Activated CD8-positive, alpha-beta memory T cell treated with anti-CD3 and anti-CD28 coated beads, Interleukin-2, amount 50 U/mL, for 24 hours (primary cell): ENCODE measurements around the gene CACNG1.
"Not testable (repeated sequence)": the region's sequence is repeated elsewhere in the genome, so short reads cannot be mapped to it uniquely, and the experiment has no call there.

Source experiments
- DNase-seq: peaks from one replicate; pipeline ENCODE4 v3.0.0-alpha.2; 2020; ENCODE audit errors: extremely low read depth

Gene CACNG1

GRCh38 chr17:67078292-67078691 lies 33.9 kb downstream of the CACNG1 start:
- DNase-seq, result no peak

GRCh38 chr17:67079491-67079890 lies 35.1 kb downstream of the CACNG1 start:
- no peak for DNase-seq

- DNase-seq, result no peak
These were observed 36.5 kb downstream of the CACNG1 start for GRCh38 chr17:67080804-67081203.

- DNase-seq, result no peak
These were observed 37.8 kb downstream of the CACNG1 start for GRCh38 chr17:67082107-67082506.

GRCh38 chr17:67085406-67085805 lies 41.1 kb downstream of the CACNG1 start:
- DNase-seq, result no peak

- no peak for DNase-seq
These were observed 44.3 kb downstream of the CACNG1 start for GRCh38 chr17:67088639-67089038.

GRCh38 chr17:67090341-67090740 lies 46.0 kb downstream of the CACNG1 start:
- no peak for DNase-seq

GRCh38 chr17:67092291-67092690 lies 47.9 kb downstream of the CACNG1 start:
- DNase-seq, result no peak

GRCh38 chr17:67092710-67093109 lies 48.4 kb downstream of the CACNG1 start:
- not testable (repeated sequence) for DNase-seq

- DNase-seq, result no peak
These were observed 49.0 kb downstream of the CACNG1 start for GRCh38 chr17:67093348-67093747.

GRCh38 chr17:67095291-67095690 lies 50.9 kb downstream of the CACNG1 start:
- DNase-seq, result not testable (repeated sequence)

- DNase-seq, result no peak
These were observed 51.4 kb downstream of the CACNG1 start for GRCh38 chr17:67095803-67096202.

- no peak for DNase-seq
These were observed 52.3 kb downstream of the CACNG1 start for GRCh38 chr17:67096609-67097008.

- no peak for DNase-seq
These were observed 53.7 kb downstream of the CACNG1 start for GRCh38 chr17:67098006-67098405.

- DNase-seq, result not testable (repeated sequence)
These were observed 60.3 kb downstream of the CACNG1 start for GRCh38 chr17:67104641-67105040.

GRCh38 chr17:67105213-67105612 lies 60.9 kb downstream of the CACNG1 start:
- DNase-seq, result no peak
